HG02623 (cell line): ENCODE results near the gene VPREB1.
"Not testable (repeated sequence)": the region's sequence is repeated elsewhere in the genome, so short reads cannot be mapped to it uniquely, and the experiment has no call there.

Source experiments
- ATAC-seq: cut with Tn5 transposase; IDR thresholded peaks from one replicate; pipeline ENCODE4 v1.9.1; 2021; ENCODE audit warnings: moderate library complexity; ENCODE audit not compliant: unreplicated experiment

The VPREB1 gene

DNA sequence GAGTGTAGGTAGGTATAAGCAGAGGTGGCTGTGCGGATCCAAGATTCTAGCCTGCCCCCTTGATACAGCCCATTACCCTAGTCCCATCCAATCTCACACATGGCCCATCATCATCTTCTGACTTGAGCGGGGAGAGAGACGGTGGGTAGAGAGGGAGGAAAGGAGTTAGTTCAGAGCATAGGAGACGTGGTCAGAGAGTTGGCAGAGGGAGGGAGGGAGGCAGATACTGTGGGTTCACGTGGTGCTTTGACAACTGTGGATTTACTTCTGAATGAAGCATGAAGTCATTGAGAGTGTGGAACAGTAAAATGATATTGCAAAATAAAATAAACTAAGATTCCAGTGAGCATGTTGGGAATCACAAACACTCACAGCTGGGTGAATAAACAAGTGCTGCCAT lies 31.4 kb upstream of the VPREB1 start:
- ATAC-seq = no peak

DNA sequence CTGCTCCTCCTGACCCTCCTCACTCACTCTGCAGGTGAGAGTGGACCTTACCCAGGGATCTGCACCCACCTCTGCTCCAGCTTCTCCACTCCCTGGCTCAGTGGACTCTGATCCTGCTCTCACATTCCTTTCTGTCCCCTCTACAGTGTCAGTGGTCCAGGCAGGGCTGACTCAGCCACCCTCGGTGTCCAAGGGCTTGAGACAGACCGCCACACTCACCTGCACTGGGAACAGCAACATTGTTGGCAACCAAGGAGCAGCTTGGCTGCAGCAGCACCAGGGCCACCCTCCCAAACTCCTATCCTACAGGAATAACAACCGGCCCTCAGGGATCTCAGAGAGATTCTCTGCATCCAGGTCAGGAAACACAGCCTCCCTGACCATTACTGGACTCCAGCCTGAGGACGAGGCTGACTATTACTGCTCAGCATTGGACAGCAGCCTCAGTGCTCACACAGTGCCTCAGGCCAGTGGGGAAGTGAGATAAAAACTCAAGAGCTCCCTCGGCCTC lies 29.7 kb upstream of the VPREB1 start:
- no peak for ATAC-seq

- ATAC-seq = no peak
Observed at GRCh38 chr22:22215659-22216449, 28.7 kb upstream of the VPREB1 start.

GRCh38 chr22:22216450-22216959 lies 28.1 kb upstream of the VPREB1 start:
- ATAC-seq = no peak

GRCh38 chr22:22218302-22218701 lies 26.3 kb upstream of the VPREB1 start:
- no peak for ATAC-seq

GRCh38 chr22:22219140-22219996 lies 25.2 kb upstream of the VPREB1 start:
- ATAC-seq = no peak

DNA sequence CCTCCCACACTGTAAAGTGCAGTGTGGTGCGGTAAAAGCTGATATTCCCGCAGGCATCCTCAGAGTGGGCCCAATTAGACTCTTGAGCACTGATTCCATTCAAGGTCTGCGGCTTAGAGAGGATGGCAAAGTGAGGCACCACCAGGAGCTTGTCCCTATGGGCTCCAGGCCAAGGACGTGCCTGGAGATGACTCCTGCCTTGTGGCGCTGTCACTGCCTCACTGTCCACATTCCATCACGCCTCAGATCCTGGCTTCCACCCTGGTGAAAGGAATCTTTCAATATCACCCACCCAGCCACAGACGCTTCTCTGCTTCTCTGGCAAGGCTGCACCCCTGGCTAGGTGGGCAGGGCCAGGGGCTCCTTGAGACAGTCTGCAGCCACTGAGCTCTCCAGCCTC lies 23.5 kb upstream of the VPREB1 start:
- not testable (repeated sequence) for ATAC-seq

DNA sequence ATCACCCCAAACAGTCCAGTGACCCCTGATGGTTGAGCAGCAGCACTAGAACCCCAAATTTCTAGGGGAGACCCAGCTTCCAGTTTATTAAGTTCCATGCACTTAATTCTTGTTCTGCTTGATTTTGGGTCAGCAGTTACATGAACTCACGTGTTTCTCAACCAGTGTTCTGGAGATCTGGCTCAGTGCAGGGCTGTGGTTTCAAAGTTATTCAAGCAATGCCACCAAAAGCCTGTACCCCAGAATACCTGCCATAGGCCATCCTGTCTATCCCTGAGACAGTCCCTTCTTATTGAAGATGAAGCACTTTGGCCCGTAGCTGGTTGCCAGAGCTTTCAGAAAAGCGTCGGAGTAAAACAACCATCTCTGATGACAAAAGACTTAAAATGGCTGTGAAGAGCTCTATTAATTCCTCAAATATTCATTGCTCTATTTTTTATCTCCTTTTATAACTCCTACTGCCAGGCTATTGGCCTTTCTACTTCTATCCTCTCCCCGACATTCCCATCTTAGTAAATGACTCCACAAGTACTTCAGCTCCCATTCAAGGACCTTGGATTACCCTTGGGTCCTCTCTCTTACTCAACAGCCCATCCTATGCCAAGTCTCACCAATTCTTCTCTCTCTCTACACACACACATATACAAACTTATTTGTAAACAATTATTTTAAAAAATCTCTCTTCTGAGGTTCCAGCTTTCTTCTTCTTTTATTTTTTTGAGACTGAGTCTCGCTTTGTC lies 18.0 kb upstream of the VPREB1 start:
- no peak for ATAC-seq

DNA sequence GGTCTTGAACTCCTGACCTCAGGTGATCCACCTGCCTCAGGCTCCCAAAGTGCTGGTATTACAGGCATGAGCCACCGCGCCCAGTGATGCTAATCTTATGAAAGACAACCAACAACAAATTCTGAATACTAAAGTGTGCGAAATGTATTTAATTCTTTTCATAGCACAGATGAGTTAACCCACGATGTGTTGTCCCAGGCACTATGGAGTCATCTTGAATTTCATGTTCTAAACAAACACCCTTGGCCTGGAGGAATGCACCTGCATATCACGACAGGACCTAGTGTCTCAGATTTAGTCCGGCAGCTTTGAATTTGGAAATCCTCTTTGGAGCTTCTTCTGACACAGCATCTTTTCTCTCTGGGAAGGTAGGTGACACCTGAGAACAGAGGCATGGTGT lies 16.2 kb upstream of the VPREB1 start:
- no peak for ATAC-seq

- ATAC-seq = no peak
Observed at GRCh38 chr22:22228921-22229320, 15.7 kb upstream of the VPREB1 start.

GRCh38 chr22:22229683-22230420 lies 14.7 kb upstream of the VPREB1 start:
- ATAC-seq = no peak

- ATAC-seq = no peak
Observed at GRCh38 chr22:22230438-22230837, 14.1 kb upstream of the VPREB1 start.

DNA sequence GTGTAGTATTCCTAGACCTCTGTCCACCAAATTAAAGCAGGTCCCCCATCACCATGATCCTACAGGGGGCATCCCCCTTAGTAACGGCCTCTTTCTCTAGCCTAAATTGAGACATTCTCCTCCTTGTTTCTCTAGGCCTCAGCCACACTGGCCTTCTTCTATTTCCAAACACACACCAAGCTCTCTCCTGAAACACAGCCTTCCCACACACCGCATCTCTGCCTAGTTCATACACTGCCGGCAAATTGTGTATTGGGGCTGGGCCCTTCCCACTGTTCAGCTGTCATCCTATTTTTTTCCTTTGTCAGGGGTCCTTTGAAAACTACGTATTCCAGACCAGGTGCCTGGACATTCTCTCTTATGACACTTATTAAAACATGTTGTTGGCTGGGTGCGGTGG lies 11.5 kb upstream of the VPREB1 start:
- no peak for ATAC-seq

- no peak for ATAC-seq
Observed at GRCh38 chr22:22235558-22235957, 9.0 kb upstream of the VPREB1 start.

DNA sequence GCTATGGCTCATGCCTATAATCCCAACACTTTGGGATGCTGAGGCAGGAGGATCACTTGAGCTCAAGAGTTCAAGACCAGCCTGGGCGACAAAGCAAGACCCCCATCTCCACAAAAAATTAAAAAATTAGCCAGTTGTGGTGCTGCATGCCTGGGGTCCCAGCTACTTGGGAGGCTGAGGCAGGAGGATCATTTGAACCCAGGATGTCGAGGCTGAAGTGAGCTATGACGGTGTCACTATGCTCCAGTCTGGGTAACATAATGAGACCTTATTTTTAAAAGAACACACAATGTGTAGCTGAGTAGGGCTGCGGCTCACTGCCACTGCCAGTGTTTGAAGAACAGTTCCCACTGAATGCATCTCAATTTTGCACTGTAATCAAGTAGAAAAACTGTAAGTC lies 7.1 kb upstream of the VPREB1 start:
- no peak for ATAC-seq

GRCh38 chr22:22239311-22239939 lies 5.2 kb upstream of the VPREB1 start:
- ATAC-seq = no peak

DNA sequence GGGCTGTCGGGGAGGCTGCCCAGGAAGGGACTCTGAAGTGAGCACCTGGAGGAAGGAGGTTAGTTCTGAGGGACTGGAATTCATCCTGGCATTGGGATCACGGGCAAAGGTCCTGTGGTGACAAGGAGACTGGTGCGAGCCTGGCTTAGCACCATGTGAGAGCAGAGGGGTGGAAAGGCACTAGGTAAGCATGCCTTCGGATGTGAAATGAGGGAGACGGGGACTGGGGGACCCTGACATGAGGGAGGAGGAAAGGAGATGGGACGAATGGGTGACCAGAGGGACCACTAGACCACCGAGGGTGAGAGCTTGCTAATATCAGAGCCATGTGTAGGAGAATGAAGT lies 3.1 kb upstream of the VPREB1 start:
- no peak for ATAC-seq

GRCh38 chr22:22242488-22242887 lies 2.1 kb upstream of the VPREB1 start:
- no peak for ATAC-seq

- ATAC-seq = no peak
Observed at GRCh38 chr22:22243033-22243680, 1.4 kb upstream of the VPREB1 start.
